GM12872 (cell line): ENCODE results near the gene NEUROD4.

ENCODE experiments used
- TF ChIP-seq, protein P1 (sequence below): IDR thresholded peaks from 3 replicates; pipeline ENCODE4 v1.5.1; 2011; ENCODE audit warnings: low read depth, mild to moderate bottlenecking, low read length, moderate library complexity; ENCODE audit not compliant: insufficient read depth

Gene NEUROD4

DNA sequence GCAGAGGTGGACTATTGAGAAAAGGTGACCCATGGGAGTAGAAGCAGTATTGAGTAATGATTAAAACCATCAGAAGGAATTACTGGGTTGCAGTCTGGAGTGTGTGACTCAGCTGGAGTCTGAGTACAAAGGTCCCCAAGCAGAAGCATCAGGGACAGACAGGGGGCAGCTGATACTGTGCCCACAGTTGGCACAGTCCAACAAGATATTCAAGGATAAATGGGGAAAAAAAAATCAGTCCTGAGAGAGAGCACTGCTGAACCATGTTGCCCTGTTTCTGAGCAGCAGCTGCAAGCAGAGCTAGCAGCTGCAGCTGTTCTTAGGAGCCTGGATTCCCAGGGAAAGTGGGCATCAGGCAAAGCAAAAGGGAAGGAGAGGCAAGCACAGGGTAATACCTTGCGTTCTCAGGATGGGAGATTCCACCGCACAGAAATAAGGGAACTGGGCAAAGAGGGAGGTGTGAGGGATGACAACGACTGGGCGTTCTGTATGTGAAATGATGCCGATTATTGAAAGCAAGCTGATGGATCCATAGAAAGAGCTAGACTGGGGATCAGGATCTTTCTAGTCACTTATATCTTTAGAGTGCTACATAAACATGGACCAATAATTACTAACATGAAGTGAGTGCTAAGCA lies 17.7 kb downstream of the NEUROD4 start:
- TF ChIP-seq, protein P1, sequence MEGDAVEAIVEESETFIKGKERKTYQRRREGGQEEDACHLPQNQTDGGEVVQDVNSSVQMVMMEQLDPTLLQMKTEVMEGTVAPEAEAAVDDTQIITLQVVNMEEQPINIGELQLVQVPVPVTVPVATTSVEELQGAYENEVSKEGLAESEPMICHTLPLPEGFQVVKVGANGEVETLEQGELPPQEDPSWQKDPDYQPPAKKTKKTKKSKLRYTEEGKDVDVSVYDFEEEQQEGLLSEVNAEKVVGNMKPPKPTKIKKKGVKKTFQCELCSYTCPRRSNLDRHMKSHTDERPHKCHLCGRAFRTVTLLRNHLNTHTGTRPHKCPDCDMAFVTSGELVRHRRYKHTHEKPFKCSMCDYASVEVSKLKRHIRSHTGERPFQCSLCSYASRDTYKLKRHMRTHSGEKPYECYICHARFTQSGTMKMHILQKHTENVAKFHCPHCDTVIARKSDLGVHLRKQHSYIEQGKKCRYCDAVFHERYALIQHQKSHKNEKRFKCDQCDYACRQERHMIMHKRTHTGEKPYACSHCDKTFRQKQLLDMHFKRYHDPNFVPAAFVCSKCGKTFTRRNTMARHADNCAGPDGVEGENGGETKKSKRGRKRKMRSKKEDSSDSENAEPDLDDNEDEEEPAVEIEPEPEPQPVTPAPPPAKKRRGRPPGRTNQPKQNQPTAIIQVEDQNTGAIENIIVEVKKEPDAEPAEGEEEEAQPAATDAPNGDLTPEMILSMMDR = no peak

DNA sequence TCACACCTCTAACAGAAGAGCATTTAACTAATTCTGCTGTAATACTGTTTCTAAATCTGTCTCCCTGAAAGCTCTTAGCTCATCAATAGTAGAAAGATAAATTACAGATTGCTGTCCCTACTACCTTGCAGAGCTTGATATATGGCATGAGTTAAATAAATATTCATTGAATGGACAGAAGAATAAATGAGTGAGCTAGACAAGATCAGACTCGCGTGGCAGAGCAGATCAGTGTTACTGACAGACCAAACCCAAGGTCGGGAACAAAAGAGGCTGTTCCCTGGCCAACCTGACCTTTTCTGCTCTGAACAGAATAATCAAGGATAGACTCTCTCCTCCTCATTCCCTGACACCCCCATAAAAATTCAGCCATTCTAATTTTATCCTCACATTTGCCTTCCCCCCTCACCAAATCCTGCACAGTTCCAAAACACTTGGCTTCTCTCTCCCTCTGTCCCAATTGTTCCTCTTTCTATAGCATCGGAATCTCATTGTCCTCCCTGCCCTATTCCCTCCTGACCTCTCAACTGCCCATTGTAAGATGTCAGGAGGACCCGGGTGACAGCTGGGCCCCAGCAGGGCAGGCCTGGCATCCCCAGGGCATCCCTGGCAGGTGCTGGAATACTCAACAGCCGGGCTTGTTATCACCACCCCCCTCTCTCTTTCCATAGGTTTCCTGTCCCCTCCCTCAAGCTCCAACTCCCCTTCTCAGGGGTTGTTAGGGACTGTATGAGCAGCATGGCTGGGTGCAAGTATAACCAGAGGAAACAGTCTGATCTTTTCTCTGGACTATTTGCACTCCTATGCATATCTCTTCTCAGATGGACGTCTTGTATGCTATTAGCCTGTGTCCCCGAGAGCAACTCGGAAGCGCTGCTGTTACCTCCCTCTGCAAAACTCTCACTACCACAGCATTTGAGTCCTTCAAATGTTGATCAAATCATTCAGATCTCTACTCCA lies 19.9 kb downstream of the NEUROD4 start:
- TF ChIP-seq, protein P1 = no peak

DNA sequence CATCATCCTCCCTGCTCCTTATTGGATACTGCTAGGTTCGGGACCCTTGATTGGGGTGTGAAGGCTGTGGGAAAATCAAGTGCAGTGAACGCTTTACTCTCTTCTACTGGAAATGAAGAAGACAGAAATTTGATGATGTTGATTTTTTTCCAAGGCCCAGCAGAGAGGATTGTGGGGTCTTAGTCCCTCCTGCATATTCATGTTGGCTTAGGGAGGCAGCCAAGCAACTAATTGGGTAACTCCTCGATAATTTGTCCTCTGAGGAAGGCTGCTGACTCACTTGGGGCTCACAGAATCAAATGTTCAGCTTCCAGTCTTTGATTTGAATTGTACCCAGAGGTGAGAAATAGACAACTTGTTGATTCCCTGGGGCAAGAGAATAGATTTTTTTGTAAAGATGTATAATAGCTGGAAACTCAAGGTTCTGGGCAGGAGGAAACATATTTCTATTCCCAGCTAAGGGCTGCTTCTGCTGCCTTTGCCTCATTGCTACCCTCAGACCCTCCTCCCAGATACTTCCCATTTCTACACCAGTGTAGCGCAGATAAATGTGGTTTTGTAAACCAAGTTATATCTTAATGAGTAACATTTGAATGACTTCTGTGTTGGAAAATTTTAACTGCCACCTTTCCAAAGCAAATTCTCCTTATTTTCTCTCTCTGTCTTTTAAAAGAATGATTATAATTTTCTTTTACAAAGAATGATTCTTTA lies 21.7 kb downstream of the NEUROD4 start:
- TF ChIP-seq, protein P1 = no peak

DNA sequence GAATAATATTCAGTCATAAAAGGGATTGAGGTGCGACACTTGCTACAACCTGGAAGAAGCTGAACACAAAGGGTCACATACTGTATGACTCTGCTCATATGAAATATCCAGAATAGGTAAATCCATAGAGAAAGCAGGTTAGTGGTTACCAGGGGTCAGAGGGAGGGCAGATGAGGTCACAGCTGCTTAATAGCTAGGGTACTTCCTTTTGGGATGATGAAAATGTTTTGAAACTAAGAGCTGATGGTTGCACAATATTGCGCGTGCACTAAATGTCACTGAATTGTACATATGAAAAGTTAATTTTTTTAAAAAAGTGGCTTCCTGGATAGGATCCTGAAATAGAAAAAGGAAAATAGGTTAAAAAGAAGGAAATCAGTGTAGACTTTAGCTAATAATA lies 23.8 kb downstream of the NEUROD4 start:
- TF ChIP-seq, protein P1 = no peak

DNA sequence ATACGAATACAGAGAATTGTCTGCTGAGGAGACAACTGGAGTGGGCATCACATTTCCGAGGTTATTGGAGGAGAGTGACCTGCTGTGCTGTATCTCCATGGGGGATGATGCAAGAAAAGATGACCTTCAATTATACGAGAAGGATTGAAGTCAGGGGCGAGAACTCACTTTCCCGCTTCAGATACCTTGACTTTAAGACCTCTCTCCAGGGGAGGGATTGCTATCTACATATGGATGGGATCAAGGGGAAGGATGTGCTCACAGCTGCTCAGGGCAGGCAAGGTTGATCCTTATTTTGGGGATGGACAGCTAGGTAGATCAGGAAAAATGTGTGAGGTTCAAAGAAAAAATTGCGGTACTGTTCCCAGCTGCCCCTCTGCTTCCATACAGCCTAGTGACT lies 24.4 kb downstream of the NEUROD4 start:
- TF ChIP-seq, protein P1 = no peak

DNA sequence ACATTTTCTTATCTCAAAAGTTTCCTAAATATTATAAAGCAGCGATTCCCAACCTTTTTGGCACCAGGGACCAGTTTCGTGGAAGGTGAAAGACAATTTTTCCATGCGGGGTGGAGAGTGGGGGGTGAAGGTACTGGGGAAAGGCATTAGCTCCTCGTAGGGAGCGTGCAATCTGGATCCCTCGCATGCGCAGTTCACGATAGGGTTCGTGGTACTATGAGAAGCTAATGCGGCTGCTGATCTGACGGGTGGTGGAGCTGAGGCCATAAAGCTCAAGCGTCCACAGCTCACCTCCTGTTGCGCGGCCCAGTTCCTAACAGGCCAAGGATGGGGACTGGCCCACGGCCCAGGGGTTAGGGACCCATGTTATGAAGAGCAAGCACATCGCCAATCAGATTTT lies 29.9 kb downstream of the NEUROD4 start:
- TF ChIP-seq, protein P1 = no peak

DNA sequence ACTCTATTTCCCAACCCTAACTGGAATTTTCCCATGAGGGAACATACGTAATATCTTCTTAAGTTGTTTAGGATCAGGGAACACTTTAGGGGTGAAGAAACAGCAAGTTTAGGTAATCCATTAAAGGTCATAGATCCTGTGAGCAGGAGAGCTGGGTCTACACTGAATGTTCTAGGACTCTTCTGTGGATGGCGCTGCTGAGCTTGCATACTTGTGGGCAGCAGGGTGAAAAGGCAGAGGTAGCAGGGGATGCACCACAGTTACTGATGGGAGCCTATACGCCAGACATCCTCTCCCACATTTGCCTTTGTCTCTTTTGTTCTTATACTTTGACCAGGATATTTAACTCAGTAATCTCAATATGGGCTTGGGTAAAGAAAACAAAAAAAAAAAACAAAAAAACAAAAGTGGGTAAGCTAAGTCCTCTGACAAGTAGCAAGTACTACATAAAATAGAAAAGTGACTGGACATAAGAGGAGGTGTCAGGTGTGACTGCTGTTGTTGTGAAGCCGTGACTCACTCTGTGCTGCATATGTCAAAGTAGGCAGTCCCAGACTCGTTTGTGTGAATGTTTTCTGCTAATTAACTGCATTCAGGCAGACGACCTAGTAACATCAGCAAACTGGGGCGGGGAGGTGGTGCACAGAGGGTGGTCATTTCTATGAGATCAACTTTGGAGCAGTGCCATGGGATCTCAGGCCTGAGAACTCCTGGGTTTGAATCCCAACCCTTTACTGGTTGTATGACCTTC lies 31.6 kb downstream of the NEUROD4 start:
- TF ChIP-seq, protein P1 = no peak
